Astrocyte of the spinal cord (primary cell): ENCODE measurements around the gene TAX1BP1.

ENCODE experiments used
- DNase-seq: peaks from one replicate; pipeline ENCODE4 v3.0.0; 2011; ENCODE audit warnings: low read depth, low spot score
- H3K4me3 ChIP-seq: 2 replicates; pipeline ENCODE4 v1.5.1; 2011; ENCODE audit warnings: low read depth, mild to moderate bottlenecking, low read length, moderate library complexity
- CTCF ChIP-seq: IDR thresholded peaks from 2 replicates; pipeline ENCODE4 v1.5.1; 2012; ENCODE audit warnings: low read depth, mild to moderate bottlenecking, low read length, inconsistent platforms
- in situ Hi-C: cut with HindIII; loops from 2 replicates; pipeline ENCODE4 v1.10.0; 2017; ENCODE audit warnings: low sequenced_read_pairs

Gene TAX1BP1

GRCh38 chr7:27804139-27804538 is 64.2 kb downstream of the TAX1BP1 start:
- in situ Hi-C loops = no loop called here
- DNase-seq = no peak

GRCh38 chr7:27808626-27809025 is 68.7 kb downstream of the TAX1BP1 start:
- no peak overlapping the region for H3K4me3 ChIP-seq
- DNase-seq = peak; percentile 76
- in situ Hi-C loops = no loop called here
- TF ChIP-seq CTCF = no peak

More at GRCh38 chr7:27804139-27804538, 64.2 kb downstream of the TAX1BP1 start:
- no peak for TF ChIP-seq CTCF
- H3K4me3 ChIP-seq = no peak overlapping the region

- in situ Hi-C loops = no loop called here
- no peak overlapping the region for H3K4me3 ChIP-seq
- DNase-seq = no peak
- TF ChIP-seq CTCF = no peak
These were observed 70.2 kb downstream of the TAX1BP1 start for GRCh38 chr7:27810186-27810585.

GRCh38 chr7:27812706-27813105 is 72.7 kb downstream of the TAX1BP1 start:
- no peak for DNase-seq
- H3K4me3 ChIP-seq = no peak overlapping the region
- in situ Hi-C loops = no loop called here
- TF ChIP-seq CTCF = no peak

- no peak for TF ChIP-seq CTCF
- H3K4me3 ChIP-seq = no peak overlapping the region
- no peak for DNase-seq
- in situ Hi-C loops = no loop called here
These were observed 82.3 kb downstream of the TAX1BP1 start for GRCh38 chr7:27822245-27822644.

GRCh38 chr7:27825891-27826290 is 85.9 kb downstream of the TAX1BP1 start:
- H3K4me3 ChIP-seq = no peak overlapping the region
- no peak for DNase-seq
- TF ChIP-seq CTCF = no peak
- in situ Hi-C loops = no loop called here

- H3K4me3 ChIP-seq = no peak overlapping the region
- in situ Hi-C loops = no loop called here
- TF ChIP-seq CTCF = no peak
- DNase-seq = no peak
These were observed 86.4 kb downstream of the TAX1BP1 start for GRCh38 chr7:27826357-27826756.
